Ovary (tissue), 9 donors: Measurements from ENCODE around the gene ST3GAL5. TPM values are rescaled to one million over a fixed set of nuclear protein-coding genes. Genes with fewer than 3 reads are reported as not detected.

ENCODE experiments used
- DNase-seq, 5 donors: peaks; one replicate each; pipeline ENCODE4 v3.0.0-alpha.2; 2019 to 2020
- H3K27ac ChIP-seq, 2 donors: fragments of 200-600 bp; one replicate each; pipeline versions ENCODE4 v1.5.1 to v1.8.0; 2019 to 2022
- H3K27me3 ChIP-seq: fragments of 200-600 bp; one replicate; pipeline ENCODE4 v1.8.0; 2022
- H3K36me3 ChIP-seq: fragments of 200-600 bp; sonication (generic); one replicate; pipeline ENCODE4 v1.5.1; 2019
- H3K4me1 ChIP-seq: one replicate; pipeline ENCODE4 v1.8.1; 2013; ENCODE audit warnings: mild to moderate bottlenecking, moderate library complexity; ENCODE audit not compliant: insufficient read depth
- H3K4me3 ChIP-seq: fragments of 200-600 bp; sonication (generic); one replicate; pipeline ENCODE4 v1.5.1; 2017
- H3K9me3 ChIP-seq, 2 donors: fragments of 200-600 bp in 1 of 2; sonication (generic) in 1 of 2; one replicate each; pipeline versions ENCODE4 v1.5.1 to v1.8.1; 2013 to 2019; ENCODE audit warnings: mild to moderate bottlenecking in 1 of 2, moderate library complexity in 1 of 2
- EP300 ChIP-seq: sonication (generic); formaldehyde crosslinking; IDR thresholded peaks from one replicate; pipeline ENCODE4 v1.6.1; 2017; ENCODE audit warnings: antibody characterized with exemption
- POLR2A ChIP-seq: fragments of 450-650 bp; IDR thresholded peaks from one replicate; pipeline ENCODE4 v1.6.1; 2017; ENCODE audit warnings: antibody characterized with exemption, mild to moderate bottlenecking, moderate library complexity
- WGBS, 3 donors: extraction: QIAGEN DNeasy Blood & Tissue Kit in 1 of 3; methylation state at CpG; one replicate each; pipeline versions ENCODE4 v1.1.5 to v1.1.7; 2013 to 2017; 5-methylcytosine and 5-hydroxymethylcytosine counted together
- intact Hi-C, 4 donors: fragments of 100-400 bp; cut with DNase I; formaldehyde crosslinking; loops; one replicate each; pipeline versions ENCODE4 v1.11.0 to v1.15.1; 2022 to 2023
- polyA plus RNA-seq, 2 donors: library from polyadenylated mRNA; stranded (reverse); fragments of 200-250 nt in 1 of 2; fragments of 350-450 nt in 1 of 2; fragmentation: Illumina TruSeq in 1 of 2; extraction: RNeasy Lipid Tissue Mini Kit (QIAGEN cat#74804) in 1 of 2; gene quantifications; one replicate each; pipeline ENCODE4 v1.2.3, GENCODE V29; 2013 to 2014
- total RNA-seq, 7 donors: library from RNA; depleted of rRNA in 2 of 7; stranded (reverse); fragments of >200 nt in 2 of 7; fragmentation: NEBNext Ultra II Directional in 3 of 7; extraction: Animal tissue kit (Norgen Biotek cat#: 25700) in 3 of 7; gene quantifications; one replicate each; pipeline versions ENCODE4 v1.1.0 to v1.2.4, GENCODE V29; 2016 to 2023
- TF ChIP-seq, protein P1 (sequence below), 3 donors: fragments of 450-650 bp in 2 of 3; fragments of 200-600 bp in 1 of 3; IDR thresholded peaks; one replicate each; pipeline versions ENCODE4 v1.5.1 to v1.8.0; 2016 to 2022; ENCODE audit warnings: antibody characterized with exemption in 3 of 3, mild to moderate bottlenecking in 1 of 3
- donor health status: DM: no; HTN: no; CAD: no; lungs with moderate emphysema.
- donor health status: DM: no; HTN: no; CAD: no.
- donor health status: Bipolar disorder and iron deficiency.
- donor health status: DM: yes; HTN: yes; CAD: no.
- donor health status: DM: no; HTN: no; CAD: no.
- donor health status: DM: yes; HTN: yes; CAD: no.

Gene ST3GAL5
- total and polyA plus RNA-seq, 9 donors = 11.6 to 52.7 (median 22.2) TPM

DNA sequence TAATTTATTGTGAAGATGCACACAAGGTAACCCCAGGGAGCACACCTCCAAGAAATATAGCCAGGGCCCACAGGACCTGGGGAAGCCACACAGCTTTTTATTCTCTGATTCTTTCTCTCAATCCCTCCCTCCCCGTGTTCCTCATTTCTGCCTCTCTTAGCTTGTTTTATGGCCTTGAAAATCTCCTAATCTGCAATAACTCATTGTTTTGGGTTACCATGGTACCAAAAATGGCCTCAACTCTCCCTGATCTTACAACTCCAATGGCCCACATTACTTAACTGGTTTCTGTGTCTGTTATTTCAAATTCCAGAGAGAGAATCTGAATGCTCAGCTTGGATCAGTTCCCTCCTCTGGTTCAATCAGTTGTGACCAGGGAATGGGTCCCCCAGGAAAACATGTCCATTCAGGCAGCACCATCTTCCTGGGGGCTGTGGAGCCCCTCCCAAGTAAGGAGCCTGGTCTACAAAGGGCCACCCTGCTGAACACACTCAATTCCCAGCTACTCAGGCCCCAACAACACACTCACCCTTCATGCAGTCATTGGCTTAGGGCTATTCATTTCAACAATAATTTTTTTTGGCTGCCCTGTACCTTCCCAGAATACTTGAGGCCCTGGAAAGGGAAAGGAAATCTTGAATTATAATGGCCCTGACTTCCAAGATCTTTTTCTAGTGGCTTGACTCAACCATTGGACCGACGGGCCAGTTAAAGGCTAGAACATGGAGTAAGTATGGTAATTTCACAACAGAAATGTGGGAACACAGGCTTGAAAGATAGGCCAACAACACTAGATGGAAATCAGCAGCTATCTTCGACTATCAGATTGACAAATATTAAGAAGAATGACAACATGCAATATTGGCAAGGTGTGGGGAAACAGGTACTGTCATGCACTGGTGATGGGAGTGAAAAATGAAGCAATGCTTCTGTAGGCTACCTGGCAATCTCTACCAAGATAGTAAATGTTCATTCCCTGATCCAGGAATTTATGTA, 41.6 kb upstream of the ST3GAL5 start:
- intact Hi-C loops = no loop called here
- Histone ChIP-seq H3K9me3 (no peaks in the 10 kb centered on the region), H3K4me3 (no peak overlapping the region), H3K36me3 (no peaks in the 10 kb centered on the region), H3K4me1 (peaks cover 9% of the 10 kb centered on the region), H3K27ac (no peak overlapping the region), H3K27me3 (no peaks in the 10 kb centered on the region)
- 70 to 75% (median 71%) methylated on average over 4 of the region's 4 CpGs for WGBS, 3 donors
- no peak for DNase-seq
- TF ChIP-seq, protein P1, sequence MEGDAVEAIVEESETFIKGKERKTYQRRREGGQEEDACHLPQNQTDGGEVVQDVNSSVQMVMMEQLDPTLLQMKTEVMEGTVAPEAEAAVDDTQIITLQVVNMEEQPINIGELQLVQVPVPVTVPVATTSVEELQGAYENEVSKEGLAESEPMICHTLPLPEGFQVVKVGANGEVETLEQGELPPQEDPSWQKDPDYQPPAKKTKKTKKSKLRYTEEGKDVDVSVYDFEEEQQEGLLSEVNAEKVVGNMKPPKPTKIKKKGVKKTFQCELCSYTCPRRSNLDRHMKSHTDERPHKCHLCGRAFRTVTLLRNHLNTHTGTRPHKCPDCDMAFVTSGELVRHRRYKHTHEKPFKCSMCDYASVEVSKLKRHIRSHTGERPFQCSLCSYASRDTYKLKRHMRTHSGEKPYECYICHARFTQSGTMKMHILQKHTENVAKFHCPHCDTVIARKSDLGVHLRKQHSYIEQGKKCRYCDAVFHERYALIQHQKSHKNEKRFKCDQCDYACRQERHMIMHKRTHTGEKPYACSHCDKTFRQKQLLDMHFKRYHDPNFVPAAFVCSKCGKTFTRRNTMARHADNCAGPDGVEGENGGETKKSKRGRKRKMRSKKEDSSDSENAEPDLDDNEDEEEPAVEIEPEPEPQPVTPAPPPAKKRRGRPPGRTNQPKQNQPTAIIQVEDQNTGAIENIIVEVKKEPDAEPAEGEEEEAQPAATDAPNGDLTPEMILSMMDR (IDR thresholded peaks at IDR 0.05) = no peak
- TF ChIP-seq POLR2A (no peak), EP300 (no peak)

GRCh38 chr2:85929096-85930050, 40.6 kb upstream of the ST3GAL5 start:
- WGBS, 3 donors = 82 to 85% (median 83%) methylated on average over 19 of the region's 19 CpGs

GRCh38 chr2:85926931-85927661, 38.3 kb upstream of the ST3GAL5 start:
- TF ChIP-seq EP300 = no peak
- TF ChIP-seq POLR2A = no peak
- TF ChIP-seq, protein P1 (IDR thresholded peaks at IDR 0.05) = no peak

More at GRCh38 chr2:85929096-85930050, 40.6 kb upstream of the ST3GAL5 start:
- Histone ChIP-seq H3K27ac (no peak overlapping the region), H3K36me3 (no peaks in the 10 kb centered on the region), H3K9me3 (no peaks in the 10 kb centered on the region), H3K27me3 (no peaks in the 10 kb centered on the region), H3K4me1 (peaks cover 15% of the 10 kb centered on the region), H3K4me3 (no peak overlapping the region)
- intact Hi-C loops = no loop called here
- TF ChIP-seq POLR2A = no peak
- TF ChIP-seq EP300 = no peak
- TF ChIP-seq, protein P1 (IDR thresholded peaks at IDR 0.05) = no peak
- DNase-seq = no peak

GRCh38 chr2:85926526-85926925, 37.7 kb upstream of the ST3GAL5 start:
- intact Hi-C loops = no loop called here
- no peak for DNase-seq
- no peak overlapping the region for H3K27ac ChIP-seq
- H3K27me3 ChIP-seq = no peaks in the 10 kb centered on the region
- WGBS, 3 donors = 75 to 89% (median 80%) methylated on average over 5 of the region's 5 CpGs
- no peaks in the 10 kb centered on the region for H3K36me3 ChIP-seq
- TF ChIP-seq EP300 = no peak
- TF ChIP-seq, protein P1 (IDR thresholded peaks at IDR 0.05) = no peak
- no peak for TF ChIP-seq POLR2A
- no peaks in the 10 kb centered on the region for H3K9me3 ChIP-seq
- peaks cover 15% of the 10 kb centered on the region for H3K4me1 ChIP-seq
- no peak overlapping the region for H3K4me3 ChIP-seq

More at GRCh38 chr2:85926931-85927661, 38.3 kb upstream of the ST3GAL5 start:
- H3K36me3 ChIP-seq = no peaks in the 10 kb centered on the region
- 79 to 93% (median 82%) methylated on average over 9 of the region's 9 CpGs for WGBS, 3 donors
- no peaks in the 10 kb centered on the region for H3K9me3 ChIP-seq
- H3K27ac ChIP-seq = no peak overlapping the region
- intact Hi-C loops = no loop called here
- no peak overlapping the region for H3K4me3 ChIP-seq
- H3K4me1 ChIP-seq = peaks cover 12% of the 10 kb centered on the region
- H3K27me3 ChIP-seq = no peaks in the 10 kb centered on the region
- no peak for DNase-seq
